Inferior parietal cortex (tissue), 1 donor: Measurements from ENCODE around the gene BABAM2.
"Not testable (repeated sequence)": the region's sequence is repeated elsewhere in the genome, so short reads cannot be mapped to it uniquely, and the experiment has no call there.

Experiments used
- DNase-seq: peaks from one replicate; pipeline ENCODE4 v3.0.0-alpha.2; 2016; ENCODE audit errors: extremely low spot score

BABAM2 gene

GRCh38 chr2:27878825-27879224 is 11.7 kb upstream of the BABAM2 start:
- DNase-seq = no peak

- DNase-seq = not testable (repeated sequence)
Measured at GRCh38 chr2:27881815-27882583, 8.5 kb upstream of the BABAM2 start.

- DNase-seq = not testable (repeated sequence)
Measured at GRCh38 chr2:27882584-27882922, 8.0 kb upstream of the BABAM2 start.

GRCh38 chr2:27884601-27885000 is 5.9 kb upstream of the BABAM2 start:
- no peak for DNase-seq

- no peak for DNase-seq
Measured at GRCh38 chr2:27885234-27885633, 5.3 kb upstream of the BABAM2 start.

- no peak for DNase-seq
Measured at GRCh38 chr2:27885661-27886060, 4.9 kb upstream of the BABAM2 start.

- no peak for DNase-seq
Measured at GRCh38 chr2:27886322-27886721, 4.2 kb upstream of the BABAM2 start.

- DNase-seq = no peak
Measured at GRCh38 chr2:27887111-27887510, 3.4 kb upstream of the BABAM2 start.

- DNase-seq = no peak
Measured at GRCh38 chr2:27887830-27888229, 2.7 kb upstream of the BABAM2 start.

- DNase-seq = no peak
Measured at GRCh38 chr2:27888790-27889189, 1.7 kb upstream of the BABAM2 start.

- DNase-seq = no peak
Measured at GRCh38 chr2:27889774-27890145, 769 bp upstream of the BABAM2 start.

- peak; percentile 60 for DNase-seq
Measured at GRCh38 chr2:27890924-27891672, 569 bp downstream of the BABAM2 start.

GRCh38 chr2:27891673-27892105 is 1.2 kb downstream of the BABAM2 start:
- DNase-seq = no peak

- DNase-seq = no peak
Measured at GRCh38 chr2:27893006-27893405, 2.5 kb downstream of the BABAM2 start.

- no peak for DNase-seq
Measured at GRCh38 chr2:27897717-27898116, 7.2 kb downstream of the BABAM2 start.

GRCh38 chr2:27901234-27901633 is 10.7 kb downstream of the BABAM2 start:
- DNase-seq = no peak

GRCh38 chr2:27902098-27902497 is 11.6 kb downstream of the BABAM2 start:
- DNase-seq = no peak

GRCh38 chr2:27903018-27903417 is 12.5 kb downstream of the BABAM2 start:
- no peak for DNase-seq

- no peak for DNase-seq
Measured at GRCh38 chr2:27903649-27904404, 13.3 kb downstream of the BABAM2 start.

GRCh38 chr2:27904405-27904665 is 13.8 kb downstream of the BABAM2 start:
- no peak for DNase-seq

- DNase-seq = no peak
Measured at GRCh38 chr2:27906074-27906473, 15.5 kb downstream of the BABAM2 start.

- no peak for DNase-seq
Measured at GRCh38 chr2:27907547-27907946, 17.0 kb downstream of the BABAM2 start.

GRCh38 chr2:27909901-27910300 is 19.4 kb downstream of the BABAM2 start:
- no peak for DNase-seq
